ENCODE data around the gene UEVLD.

Gene UEVLD

GRCh38 chr11:18526130-18526520 lies 62.4 kb downstream of the UEVLD start:
- no peak for TF ChIP-seq CTCF (IDR thresholded peaks at IDR 0.05; ENCODE audit: low read depth, low read length)
- no peak for DNase-seq (ENCODE audit: extremely low read depth, low read depth)

GRCh38 chr11:18524248-18524647 lies 64.3 kb downstream of the UEVLD start:
- no peak for DNase-seq (ENCODE audit: extremely low read depth, low read depth)
- TF ChIP-seq CTCF (IDR thresholded peaks at IDR 0.05; ENCODE audit: low read depth, low read length) = no peak

GRCh38 chr11:18523084-18523483 lies 65.5 kb downstream of the UEVLD start:
- no peak for DNase-seq (ENCODE audit: extremely low read depth, low read depth)
- no peak for TF ChIP-seq CTCF (IDR thresholded peaks at IDR 0.05; ENCODE audit: low read depth, low read length)

GRCh38 chr11:18522388-18522787 lies 66.1 kb downstream of the UEVLD start:
- TF ChIP-seq CTCF (IDR thresholded peaks at IDR 0.05; ENCODE audit: low read depth, low read length) = no peak; the same call in 1 of the 2 replicates
- DNase-seq (ENCODE audit: extremely low read depth, low read depth) = no peak

GRCh38 chr11:18521122-18521521 lies 67.4 kb downstream of the UEVLD start:
- DNase-seq (ENCODE audit: extremely low read depth, low read depth) = no peak
- TF ChIP-seq CTCF (IDR thresholded peaks at IDR 0.05; ENCODE audit: low read depth, low read length) = no peak

- TF ChIP-seq CTCF (IDR thresholded peaks at IDR 0.05; ENCODE audit: low read depth, low read length) = no peak
- DNase-seq (ENCODE audit: extremely low read depth, low read depth) = no peak
These were observed 86.2 kb downstream of the UEVLD start for GRCh38 chr11:18502352-18502751.

- no peak for TF ChIP-seq CTCF (IDR thresholded peaks at IDR 0.05; ENCODE audit: low read depth, low read length)
- DNase-seq (ENCODE audit: extremely low read depth, low read depth) = no peak
These were observed 86.9 kb downstream of the UEVLD start for GRCh38 chr11:18501629-18502028.
